ENCODE data around the gene GINM1. TPM values are rescaled to one million over a fixed set of nuclear protein-coding genes. Genes with fewer than 3 reads are reported as not detected.
A peak's percentile ranks its signal among the peaks of the same experiment; 100 is the strongest.

GINM1 gene
- total and polyA plus RNA-seq, 9 of the 15 experiments (the other 6 are each of a cell fraction or from before 2014, with no cell fraction given), result 5.0 to 19.3 (median 14.2) TPM

- peak; percentile 53 to 90 (median 89) for TF ChIP-seq YY1 (IDR thresholded peaks at IDR 0.05; ENCODE audit: borderline replicate concordance in 1 of 3, control insufficient read depth in 1 of 3, extremely low read depth in 1 of 3, insufficient read depth in 3 of 3, insufficient read length in 1 of 3, insufficient replicate concordance in 2 of 3, low read depth in 1 of 3, low read length in 2 of 3)
- peak; percentile 73 for TF ChIP-seq EGR1 (conservative IDR thresholded peaks at IDR 0.05)
- TF ChIP-seq, protein P1, sequence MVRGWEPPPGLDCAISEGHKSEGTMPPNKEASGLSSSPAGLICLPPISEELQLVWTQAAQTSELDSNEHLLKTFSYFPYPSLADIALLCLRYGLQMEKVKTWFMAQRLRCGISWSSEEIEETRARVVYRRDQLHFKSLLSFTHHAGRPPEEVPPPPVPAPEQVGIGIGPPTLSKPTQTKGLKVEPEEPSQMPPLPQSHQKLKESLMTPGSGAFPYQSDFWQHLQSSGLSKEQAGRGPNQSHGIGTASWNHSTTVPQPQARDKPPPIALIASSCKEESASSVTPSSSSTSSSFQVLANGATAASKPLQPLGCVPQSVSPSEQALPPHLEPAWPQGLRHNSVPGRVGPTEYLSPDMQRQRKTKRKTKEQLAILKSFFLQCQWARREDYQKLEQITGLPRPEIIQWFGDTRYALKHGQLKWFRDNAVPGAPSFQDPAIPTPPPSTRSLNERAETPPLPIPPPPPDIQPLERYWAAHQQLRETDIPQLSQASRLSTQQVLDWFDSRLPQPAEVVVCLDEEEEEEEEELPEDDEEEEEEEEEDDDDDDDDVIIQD (CRISPR knock-in tag; IDR thresholded peaks at IDR 0.05), result 0 out of 2 replicates have a peak, but pooled peaks have one; percentile 27
- TF ChIP-seq NFE2L1 (tag; IDR thresholded peaks at IDR 0.05; ENCODE audit: borderline replicate concordance, low read depth), result no peak
- no peak for TF ChIP-seq ZNF584 (CRISPR knock-in tag; IDR thresholded peaks at IDR 0.05; ENCODE audit: low read depth)
- no peak for TF ChIP-seq GTF2A2 (tag; IDR thresholded peaks at IDR 0.05)
- no peak for TF ChIP-seq TAF15 (IDR thresholded peaks at IDR 0.05; ENCODE audit: low read depth, low read length)
- TF ChIP-seq TSC22D4 (tag; IDR thresholded peaks at IDR 0.05), result no peak
- TF ChIP-seq SNRNP70 (optimal IDR thresholded peaks at IDR 0.05; ENCODE audit: low read depth, low read length), result no peak
- TF ChIP-seq XRCC3 (IDR thresholded peaks at IDR 0.05), result no peak
- no peak for TF ChIP-seq SMAD2 (IDR thresholded peaks at IDR 0.05; ENCODE audit: low read depth, low read length)
- no peak for TF ChIP-seq HDAC8 (tag; IDR thresholded peaks at IDR 0.05)
- TF ChIP-seq, protein P2, sequence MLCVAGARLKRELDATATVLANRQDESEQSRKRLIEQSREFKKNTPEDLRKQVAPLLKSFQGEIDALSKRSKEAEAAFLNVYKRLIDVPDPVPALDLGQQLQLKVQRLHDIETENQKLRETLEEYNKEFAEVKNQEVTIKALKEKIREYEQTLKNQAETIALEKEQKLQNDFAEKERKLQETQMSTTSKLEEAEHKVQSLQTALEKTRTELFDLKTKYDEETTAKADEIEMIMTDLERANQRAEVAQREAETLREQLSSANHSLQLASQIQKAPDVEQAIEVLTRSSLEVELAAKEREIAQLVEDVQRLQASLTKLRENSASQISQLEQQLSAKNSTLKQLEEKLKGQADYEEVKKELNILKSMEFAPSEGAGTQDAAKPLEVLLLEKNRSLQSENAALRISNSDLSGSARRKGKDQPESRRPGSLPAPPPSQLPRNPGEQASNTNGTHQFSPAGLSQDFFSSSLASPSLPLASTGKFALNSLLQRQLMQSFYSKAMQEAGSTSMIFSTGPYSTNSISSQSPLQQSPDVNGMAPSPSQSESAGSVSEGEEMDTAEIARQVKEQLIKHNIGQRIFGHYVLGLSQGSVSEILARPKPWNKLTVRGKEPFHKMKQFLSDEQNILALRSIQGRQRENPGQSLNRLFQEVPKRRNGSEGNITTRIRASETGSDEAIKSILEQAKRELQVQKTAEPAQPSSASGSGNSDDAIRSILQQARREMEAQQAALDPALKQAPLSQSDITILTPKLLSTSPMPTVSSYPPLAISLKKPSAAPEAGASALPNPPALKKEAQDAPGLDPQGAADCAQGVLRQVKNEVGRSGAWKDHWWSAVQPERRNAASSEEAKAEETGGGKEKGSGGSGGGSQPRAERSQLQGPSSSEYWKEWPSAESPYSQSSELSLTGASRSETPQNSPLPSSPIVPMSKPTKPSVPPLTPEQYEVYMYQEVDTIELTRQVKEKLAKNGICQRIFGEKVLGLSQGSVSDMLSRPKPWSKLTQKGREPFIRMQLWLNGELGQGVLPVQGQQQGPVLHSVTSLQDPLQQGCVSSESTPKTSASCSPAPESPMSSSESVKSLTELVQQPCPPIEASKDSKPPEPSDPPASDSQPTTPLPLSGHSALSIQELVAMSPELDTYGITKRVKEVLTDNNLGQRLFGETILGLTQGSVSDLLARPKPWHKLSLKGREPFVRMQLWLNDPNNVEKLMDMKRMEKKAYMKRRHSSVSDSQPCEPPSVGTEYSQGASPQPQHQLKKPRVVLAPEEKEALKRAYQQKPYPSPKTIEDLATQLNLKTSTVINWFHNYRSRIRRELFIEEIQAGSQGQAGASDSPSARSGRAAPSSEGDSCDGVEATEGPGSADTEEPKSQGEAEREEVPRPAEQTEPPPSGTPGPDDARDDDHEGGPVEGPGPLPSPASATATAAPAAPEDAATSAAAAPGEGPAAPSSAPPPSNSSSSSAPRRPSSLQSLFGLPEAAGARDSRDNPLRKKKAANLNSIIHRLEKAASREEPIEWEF (CRISPR knock-in tag; IDR thresholded peaks at IDR 0.05), result no peak
- no peak for TF ChIP-seq MED1 (CRISPR knock-in tag; IDR thresholded peaks at IDR 0.05; ENCODE audit: borderline replicate concordance)
Measured at GRCh38 chr6:149566410-149567193, 427 bp downstream of the GINM1 start (continued).

All from K562 (cell line).